Ectodermal cell (in vitro differentiated cells): ENCODE data around the gene PABPN1.

ENCODE experiments used
- H3K27ac ChIP-seq: 2 replicates; pipeline ENCODE4 v1.7.0; 2013; ENCODE audit warnings: mild to moderate bottlenecking, low read depth, low read length; ENCODE audit not compliant: insufficient read depth, poor library complexity, severe bottlenecking
- H3K27me3 ChIP-seq: 2 replicates; pipeline ENCODE4 v1.7.0; 2013; ENCODE audit warnings: mild to moderate bottlenecking, low read length; ENCODE audit not compliant: insufficient read depth, control insufficient read depth, poor library complexity, severe bottlenecking
- H3K36me3 ChIP-seq: one replicate; pipeline ENCODE4 v1.7.0; 2013; ENCODE audit warnings: low read length; ENCODE audit not compliant: control insufficient read depth, insufficient read depth
- H3K4me1 ChIP-seq: one replicate; pipeline ENCODE4 v1.7.0; 2013; ENCODE audit warnings: low read length; ENCODE audit not compliant: control insufficient read depth, insufficient read depth
- H3K4me3 ChIP-seq: 2 replicates; pipeline ENCODE4 v1.7.0; 2013; ENCODE audit warnings: low read depth, low read length, control low read depth; ENCODE audit not compliant: insufficient read depth
- H3K9me3 ChIP-seq: 2 replicates; pipeline ENCODE4 v1.7.0; 2013; ENCODE audit warnings: mild to moderate bottlenecking, low read length, moderate library complexity; ENCODE audit not compliant: control insufficient read depth
- WGBS, 2 experiments: methylation state at CpG; one replicate each; pipeline ENCODE4 v1.1.7; 2013; ENCODE audit warnings: missing lambda C conversion rate in 2 of 2; 5-methylcytosine and 5-hydroxymethylcytosine counted together

Gene PABPN1

DNA sequence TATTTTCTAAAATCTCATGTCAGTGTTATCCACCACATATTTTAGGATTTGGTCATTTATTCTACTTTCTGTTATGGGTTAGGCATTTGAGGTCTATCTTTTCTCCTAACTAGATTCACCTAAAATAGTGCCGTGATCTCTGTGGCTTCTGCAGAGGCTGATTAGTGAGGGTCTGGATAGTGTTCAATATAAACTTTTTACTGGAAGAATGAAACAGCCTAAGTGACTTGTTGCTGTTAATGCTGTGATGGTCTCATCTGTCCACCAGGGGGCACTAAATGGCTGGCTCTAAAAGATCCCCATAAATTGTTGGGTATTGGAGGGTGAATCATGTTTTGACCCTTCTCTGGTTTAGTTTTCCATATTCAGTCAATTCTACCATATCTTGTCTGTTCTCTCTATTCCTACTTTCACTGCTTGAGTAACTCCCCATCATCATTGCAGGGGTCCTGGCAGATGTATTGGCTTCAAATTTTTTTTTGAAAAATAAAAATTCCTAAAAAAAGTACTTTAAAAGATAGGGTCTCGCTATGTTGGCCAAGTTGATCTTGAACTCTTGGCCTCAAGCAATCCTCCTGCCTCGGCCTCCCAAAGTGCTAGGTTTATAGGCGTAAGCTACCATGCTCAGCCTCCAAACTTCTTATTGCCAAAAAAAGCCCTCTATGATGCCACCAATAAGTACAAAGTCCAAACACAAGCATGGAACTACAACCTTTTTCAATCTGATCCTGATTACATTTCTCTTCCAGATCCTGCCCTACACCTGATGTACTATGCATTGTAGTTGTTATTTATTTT, 6.9 kb downstream of the PABPN1 start:
- peaks cover 2% of the 10 kb centered on the region for H3K4me1 ChIP-seq
- H3K4me3 ChIP-seq = no peak overlapping the region
- 53 to 55% methylated on average over 4 of the region's 4 CpGs for WGBS, 2 experiments
- H3K27ac ChIP-seq = no peak overlapping the region
- H3K9me3 ChIP-seq = no peaks in the 10 kb centered on the region
- H3K27me3 ChIP-seq = no peaks in the 10 kb centered on the region
- H3K36me3 ChIP-seq = peaks cover 22% of the 10 kb centered on the region

DNA sequence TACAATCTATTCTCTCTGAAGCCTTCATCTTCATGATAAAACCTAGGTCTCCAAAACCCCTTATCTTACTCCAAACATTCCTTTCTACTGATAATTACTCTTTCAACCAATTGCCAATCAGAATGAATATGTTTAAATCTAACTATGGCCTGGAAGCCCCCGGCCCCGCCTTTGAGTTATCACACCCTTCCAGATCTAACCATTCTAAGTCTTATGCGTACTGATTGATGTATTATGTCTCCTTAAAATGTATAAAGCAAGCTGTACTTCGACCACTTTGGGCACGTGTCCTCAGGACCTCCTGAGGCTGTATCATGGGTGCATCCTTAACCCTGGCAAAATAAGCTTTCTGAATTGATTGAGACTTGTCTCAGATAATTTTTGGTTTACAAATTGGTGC, 14.4 kb downstream of the PABPN1 start:
- WGBS, 2 experiments = 95 to 96% methylated on average over 5 of the region's 5 CpGs
- no peaks in the 10 kb centered on the region for H3K27me3 ChIP-seq
- no peak overlapping the region for H3K4me3 ChIP-seq
- H3K36me3 ChIP-seq = no peaks in the 10 kb centered on the region
- H3K27ac ChIP-seq = no peak overlapping the region
- H3K9me3 ChIP-seq = peaks cover 3% of the 10 kb centered on the region
- H3K4me1 ChIP-seq = no peaks in the 10 kb centered on the region

DNA sequence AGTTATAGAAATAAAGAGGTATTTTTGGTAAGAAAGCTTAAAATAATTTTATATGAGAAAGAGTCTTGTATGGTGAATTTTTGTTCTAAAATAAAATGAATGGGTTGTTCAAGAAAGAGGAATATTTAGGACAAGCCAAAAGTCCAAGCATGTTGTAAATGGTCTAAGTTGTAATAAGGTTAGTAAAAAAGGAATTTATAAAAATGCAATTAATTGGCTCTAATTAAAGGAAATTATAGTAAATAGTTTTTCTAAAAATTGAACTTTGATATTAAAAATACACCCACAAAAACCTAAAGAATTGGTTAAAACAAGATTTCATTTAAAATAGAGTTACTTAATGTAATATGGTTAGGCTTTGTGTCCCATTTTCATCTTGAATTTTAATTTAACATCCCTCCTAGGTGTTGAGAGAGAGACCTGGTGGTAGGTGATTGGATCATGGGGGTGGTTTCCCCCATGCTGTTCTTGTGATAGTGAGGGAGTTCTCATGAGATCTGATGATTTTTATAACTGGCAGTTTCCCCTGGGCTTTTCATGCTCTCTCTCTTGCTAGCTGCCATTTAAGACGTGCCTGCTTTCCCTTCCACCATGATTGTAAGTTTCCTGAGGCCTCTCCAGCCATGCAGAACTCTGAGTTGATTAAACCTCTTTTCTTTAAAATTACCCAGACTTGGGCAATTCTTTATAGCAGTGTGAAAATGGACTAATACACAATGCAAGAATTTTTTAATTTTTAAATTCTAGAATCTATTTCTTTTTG, 18.4 kb downstream of the PABPN1 start:
- no peak overlapping the region for H3K4me3 ChIP-seq
- H3K27me3 ChIP-seq = no peaks in the 10 kb centered on the region
- no peaks in the 10 kb centered on the region for H3K4me1 ChIP-seq
- WGBS, 2 experiments = 87 to 88% methylated on average over 1 of the region's 1 CpG
- H3K9me3 ChIP-seq = peaks cover 3% of the 10 kb centered on the region
- H3K36me3 ChIP-seq = no peaks in the 10 kb centered on the region
- no peak overlapping the region for H3K27ac ChIP-seq

DNA sequence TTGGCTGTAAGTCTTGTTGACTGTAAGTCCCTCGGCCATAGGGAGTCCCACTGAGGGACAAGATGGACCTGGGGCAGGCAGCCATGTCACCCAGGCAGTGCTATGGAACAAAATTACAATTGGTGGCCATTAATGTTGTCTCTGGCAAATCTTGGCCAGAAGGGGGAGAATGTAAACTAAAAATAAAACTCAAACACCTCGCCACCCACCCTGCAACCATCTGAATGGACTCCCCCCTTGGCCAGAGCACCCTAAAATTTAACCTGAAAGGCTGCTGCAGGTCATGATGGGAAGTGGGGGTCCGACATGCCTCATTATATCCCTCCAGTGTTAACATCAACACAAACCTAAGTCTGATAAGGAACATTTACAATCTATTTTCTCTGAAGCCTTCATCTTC, 23.2 kb downstream of the PABPN1 start:
- no peak overlapping the region for H3K27ac ChIP-seq
- no peaks in the 10 kb centered on the region for H3K4me1 ChIP-seq
- H3K27me3 ChIP-seq = no peaks in the 10 kb centered on the region
- no peaks in the 10 kb centered on the region for H3K36me3 ChIP-seq
- no peak overlapping the region for H3K4me3 ChIP-seq
- WGBS, 2 experiments = 85 to 87% methylated on average over 3 of the region's 3 CpGs
- H3K9me3 ChIP-seq = no peaks in the 10 kb centered on the region

DNA sequence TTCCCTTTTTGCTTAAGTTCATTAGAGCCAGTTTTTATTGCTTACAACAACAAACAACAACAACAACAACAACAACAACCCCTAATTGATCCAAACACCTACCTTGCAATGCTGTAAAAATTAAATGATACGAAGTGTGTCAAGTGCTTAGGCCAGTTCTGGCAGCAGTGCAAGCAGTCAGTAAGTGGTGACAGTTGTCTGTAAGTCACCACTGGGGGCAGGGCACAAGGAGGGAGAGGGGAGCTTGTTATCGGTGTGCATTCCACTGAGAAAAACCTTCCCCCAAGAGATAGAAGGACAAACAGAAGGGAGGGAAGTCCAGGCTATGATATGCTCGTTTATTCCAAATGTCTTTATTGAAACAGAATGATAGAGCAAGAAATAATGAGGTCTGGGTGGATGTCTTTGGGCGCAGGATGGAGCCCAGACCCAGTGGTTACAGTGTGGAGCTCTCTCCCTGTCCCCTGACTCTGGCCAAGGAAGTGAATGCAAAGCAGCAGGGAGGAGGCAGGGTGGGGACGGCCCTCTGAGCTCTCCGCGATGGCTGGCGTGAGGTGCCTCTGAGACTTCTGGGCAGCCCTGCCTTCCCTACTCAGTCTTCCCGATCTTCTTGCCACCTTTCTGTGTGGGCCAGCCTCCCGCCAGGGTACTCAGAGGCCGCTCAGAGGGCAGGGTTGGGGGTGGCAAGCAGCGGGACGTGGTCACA, 24.9 kb downstream of the PABPN1 start:
- Histone ChIP-seq H3K27me3 (peaks cover 1% of the 10 kb centered on the region), H3K4me1 (no peaks in the 10 kb centered on the region), H3K4me3 (no peak overlapping the region), H3K9me3 (no peaks in the 10 kb centered on the region), H3K27ac (no peak overlapping the region), H3K36me3 (no peaks in the 10 kb centered on the region)
- WGBS, 2 experiments = 67 to 73% methylated on average over 13 of the region's 13 CpGs

DNA sequence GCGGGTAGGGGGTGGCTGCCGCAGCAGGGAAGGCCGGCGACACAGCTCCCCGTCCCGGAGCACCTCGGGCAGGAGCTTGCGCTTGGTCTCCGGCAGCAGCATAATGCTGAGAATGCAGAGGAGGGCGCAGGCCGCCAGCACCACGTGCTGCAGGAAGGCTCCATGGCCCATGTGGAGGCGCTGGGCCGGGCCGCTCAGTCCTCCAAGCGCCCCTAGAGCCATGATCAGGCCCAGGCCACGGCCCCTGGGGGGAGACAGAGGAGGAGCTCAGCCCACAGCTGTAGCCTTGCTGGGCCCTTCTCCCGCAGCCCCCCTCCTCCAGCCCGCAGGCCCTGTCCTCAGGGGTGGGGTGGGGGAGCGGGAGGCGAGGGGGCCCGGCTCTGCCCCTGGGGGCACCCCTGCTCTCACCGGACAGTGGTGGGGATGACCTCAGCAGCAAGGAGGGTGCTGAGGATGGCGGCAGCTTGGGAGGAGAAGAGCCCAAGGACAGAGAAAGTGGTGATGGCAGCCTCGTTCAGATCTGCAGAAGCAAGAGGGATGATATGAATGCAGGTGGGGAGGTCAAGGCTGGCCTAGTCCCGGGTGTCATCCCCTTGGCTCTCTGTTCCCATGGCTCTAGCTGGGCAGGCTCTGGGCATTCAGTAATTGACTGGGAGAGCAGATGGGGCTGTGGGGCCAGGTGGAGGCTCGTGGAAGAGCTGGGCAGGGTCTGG, 25.6 kb downstream of the PABPN1 start:
- 87% methylated on average over 27 of the region's 27 CpGs for WGBS, 2 experiments
- Histone ChIP-seq H3K4me1 (no peaks in the 10 kb centered on the region), H3K9me3 (no peaks in the 10 kb centered on the region), H3K27ac (no peak overlapping the region), H3K4me3 (no peak overlapping the region), H3K36me3 (no peaks in the 10 kb centered on the region), H3K27me3 (peaks cover 8% of the 10 kb centered on the region)

DNA sequence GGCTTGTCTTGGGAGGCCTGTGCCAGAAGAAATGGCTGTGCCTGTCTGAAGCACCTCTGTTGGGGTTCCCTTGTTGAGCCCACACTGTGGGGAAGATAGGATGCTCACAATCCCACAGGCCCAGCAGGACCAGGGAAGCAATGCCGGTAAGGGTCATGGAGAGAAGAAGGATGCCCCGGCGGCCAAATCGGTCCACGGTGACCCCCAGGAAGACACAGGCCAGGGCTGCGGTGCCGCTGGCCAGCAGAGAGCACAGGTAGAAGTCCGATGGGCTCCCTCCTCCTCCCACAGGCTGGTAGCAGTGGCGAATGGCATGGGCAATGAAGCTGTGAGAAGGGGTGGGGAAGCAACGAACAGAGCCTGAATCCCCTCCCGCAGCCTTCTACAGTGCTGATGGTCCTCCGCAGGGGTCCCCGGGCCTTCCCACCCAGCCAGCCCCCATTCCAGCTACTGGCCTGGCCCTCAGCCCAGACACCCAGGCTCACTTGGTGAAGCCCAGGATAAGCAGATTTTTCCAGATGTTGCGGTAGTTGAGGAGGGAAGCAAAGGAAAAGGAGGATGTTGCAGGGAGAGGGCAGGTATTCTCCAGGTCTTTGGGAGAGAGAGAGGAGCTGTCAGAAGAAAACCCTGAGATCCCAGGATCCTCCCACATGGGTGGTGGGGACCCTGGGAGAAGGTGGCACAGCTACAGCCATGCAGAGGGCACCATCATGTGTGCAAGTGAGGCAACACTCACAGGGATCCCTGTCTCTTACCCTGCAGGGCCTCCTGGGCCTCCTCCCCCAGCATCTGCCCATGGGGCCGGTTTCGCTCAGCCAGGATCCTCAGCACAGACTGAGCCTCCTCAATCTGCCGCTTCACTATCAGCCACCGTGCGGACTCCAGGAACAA, 26.4 kb downstream of the PABPN1 start:
- Histone ChIP-seq H3K36me3 (no peaks in the 10 kb centered on the region), H3K27me3 (peaks cover 9% of the 10 kb centered on the region), H3K27ac (no peak overlapping the region), H3K4me1 (no peaks in the 10 kb centered on the region), H3K4me3 (no peak overlapping the region), H3K9me3 (no peaks in the 10 kb centered on the region)
- 94 to 95% methylated on average over 19 of the region's 19 CpGs for WGBS, 2 experiments

DNA sequence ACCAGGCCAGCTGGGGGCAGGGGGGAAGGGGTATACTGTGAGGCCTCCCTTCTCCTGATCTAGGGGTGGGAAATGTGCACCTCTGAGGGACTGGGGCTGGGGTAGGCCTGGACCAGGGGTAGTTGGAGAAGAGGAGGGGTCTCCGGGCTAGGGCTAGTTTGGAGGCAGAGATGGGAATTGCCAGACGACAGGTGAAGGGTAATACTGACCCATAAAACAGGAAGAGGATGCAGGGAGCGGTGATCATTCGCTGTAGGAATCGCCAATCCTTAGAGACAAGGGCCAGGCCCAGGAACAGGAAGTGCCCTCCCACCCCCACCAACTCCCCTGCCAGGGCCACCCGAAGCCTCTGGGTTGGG, 27.0 kb downstream of the PABPN1 start:
- no peak overlapping the region for H3K27ac ChIP-seq
- H3K9me3 ChIP-seq = no peaks in the 10 kb centered on the region
- no peaks in the 10 kb centered on the region for H3K36me3 ChIP-seq
- WGBS, 2 experiments = 89 to 92% methylated on average over 6 of the region's 6 CpGs
- peaks cover 9% of the 10 kb centered on the region for H3K27me3 ChIP-seq
- H3K4me1 ChIP-seq = no peaks in the 10 kb centered on the region
- H3K4me3 ChIP-seq = no peak overlapping the region

DNA sequence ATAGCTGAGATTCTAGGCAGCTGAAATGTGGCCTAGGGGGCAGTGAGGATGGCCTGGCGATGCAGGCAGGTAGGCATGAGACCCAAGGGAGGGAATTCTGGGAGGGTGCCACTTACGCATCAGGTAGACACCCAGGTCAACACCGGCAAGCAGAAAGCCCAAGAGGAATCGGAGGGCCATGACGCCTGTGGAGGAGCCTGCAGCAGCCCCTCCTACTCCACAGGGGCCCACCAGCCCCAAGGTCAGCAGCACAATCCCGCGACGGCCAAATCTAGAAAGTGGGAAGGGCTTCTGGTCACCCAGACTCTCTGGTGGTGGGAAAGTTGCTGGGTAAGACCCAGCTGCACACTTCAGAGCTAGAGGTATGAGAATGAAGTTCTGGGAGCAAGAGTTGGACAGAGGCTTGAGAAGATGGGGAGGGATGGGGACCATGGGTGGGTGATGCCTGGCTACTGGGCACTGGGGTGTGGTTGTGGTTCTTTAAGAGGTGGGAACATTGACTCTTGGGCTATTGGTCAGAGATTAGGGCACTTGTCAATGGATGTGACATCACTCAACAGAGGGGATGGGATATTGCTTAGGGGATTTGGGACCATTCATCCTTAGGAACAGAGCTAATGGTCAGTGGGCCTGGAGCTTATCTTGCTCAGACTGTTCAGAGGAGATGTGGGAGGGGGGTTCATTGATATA, 28.0 kb downstream of the PABPN1 start:
- no peaks in the 10 kb centered on the region for H3K9me3 ChIP-seq
- no peaks in the 10 kb centered on the region for H3K4me1 ChIP-seq
- no peaks in the 10 kb centered on the region for H3K36me3 ChIP-seq
- H3K27ac ChIP-seq = no peak overlapping the region
- peaks cover 9% of the 10 kb centered on the region for H3K27me3 ChIP-seq
- WGBS, 2 experiments = 90 to 92% methylated on average over 8 of the region's 8 CpGs
- H3K4me3 ChIP-seq = no peak overlapping the region
